ENCODE results near the gene FRMD3.

GRCh38 chr9:83572524-83572923, 34.3 kb upstream of the FRMD3 start:
- no peak for TF ChIP-seq POLR2A (IDR thresholded peaks at IDR 0.05)
- no peak for TF ChIP-seq CTCF (IDR thresholded peaks at IDR 0.05)
